NCI-H69 (cell line): ENCODE data around the gene BLM.
"Not testable (repeated sequence)": the region's sequence is repeated elsewhere in the genome, so short reads cannot be mapped to it uniquely, and the experiment has no call there.

ENCODE experiments used
- DNase-seq: peaks from one replicate; lab custom pipeline; 2025; lab: John Stamatoyannopoulos, UW

The BLM gene

GRCh38 chr15:90740545-90740944, 23.4 kb downstream of the BLM start:
- not testable (repeated sequence) for DNase-seq

GRCh38 chr15:90742087-90742486, 24.9 kb downstream of the BLM start:
- no peak for DNase-seq

GRCh38 chr15:90743407-90743806, 26.3 kb downstream of the BLM start:
- DNase-seq = no peak

- DNase-seq = no peak
Observed at GRCh38 chr15:90744759-90745402, 27.7 kb downstream of the BLM start.

GRCh38 chr15:90749754-90750153, 32.6 kb downstream of the BLM start:
- DNase-seq = no peak

- no peak for DNase-seq
Observed at GRCh38 chr15:90750186-90750585, 33.0 kb downstream of the BLM start.

GRCh38 chr15:90751300-90751825, 34.2 kb downstream of the BLM start:
- no peak for DNase-seq

GRCh38 chr15:90756916-90757315, 39.8 kb downstream of the BLM start:
- DNase-seq = no peak

GRCh38 chr15:90757461-90757860, 40.3 kb downstream of the BLM start:
- no peak for DNase-seq

- DNase-seq = no peak
Observed at GRCh38 chr15:90760661-90761232, 43.6 kb downstream of the BLM start.

GRCh38 chr15:90761629-90762028, 44.5 kb downstream of the BLM start:
- DNase-seq = no peak

- DNase-seq = no peak
Observed at GRCh38 chr15:90762109-90762508, 45.0 kb downstream of the BLM start.

GRCh38 chr15:90763366-90764099, 46.4 kb downstream of the BLM start:
- no peak for DNase-seq

GRCh38 chr15:90765531-90765930, 48.4 kb downstream of the BLM start:
- DNase-seq = no peak

- DNase-seq = no peak
Observed at GRCh38 chr15:90765966-90766365, 48.8 kb downstream of the BLM start.

- no peak for DNase-seq
Observed at GRCh38 chr15:90769375-90769774, 52.2 kb downstream of the BLM start.

GRCh38 chr15:90773485-90773884, 56.3 kb downstream of the BLM start:
- no peak for DNase-seq

GRCh38 chr15:90774731-90775514, 57.8 kb downstream of the BLM start:
- DNase-seq = no peak

GRCh38 chr15:90780916-90781315, 63.8 kb downstream of the BLM start:
- DNase-seq = no peak

- no peak for DNase-seq
Observed at GRCh38 chr15:90782442-90782841, 65.3 kb downstream of the BLM start.

- DNase-seq = no peak
Observed at GRCh38 chr15:90787881-90788280, 70.7 kb downstream of the BLM start.

- DNase-seq = no peak
Observed at GRCh38 chr15:90789462-90789861, 72.3 kb downstream of the BLM start.
